8988T (cell line): ENCODE measurements around the gene P2RX3.
"Not testable (repeated sequence)": the region's sequence is repeated elsewhere in the genome, so short reads cannot be mapped to it uniquely, and the experiment has no call there.

ENCODE experiments used
- DNase-seq: peaks from one replicate; pipeline ENCODE4 v3.0.0; 2011

The P2RX3 gene

DNA sequence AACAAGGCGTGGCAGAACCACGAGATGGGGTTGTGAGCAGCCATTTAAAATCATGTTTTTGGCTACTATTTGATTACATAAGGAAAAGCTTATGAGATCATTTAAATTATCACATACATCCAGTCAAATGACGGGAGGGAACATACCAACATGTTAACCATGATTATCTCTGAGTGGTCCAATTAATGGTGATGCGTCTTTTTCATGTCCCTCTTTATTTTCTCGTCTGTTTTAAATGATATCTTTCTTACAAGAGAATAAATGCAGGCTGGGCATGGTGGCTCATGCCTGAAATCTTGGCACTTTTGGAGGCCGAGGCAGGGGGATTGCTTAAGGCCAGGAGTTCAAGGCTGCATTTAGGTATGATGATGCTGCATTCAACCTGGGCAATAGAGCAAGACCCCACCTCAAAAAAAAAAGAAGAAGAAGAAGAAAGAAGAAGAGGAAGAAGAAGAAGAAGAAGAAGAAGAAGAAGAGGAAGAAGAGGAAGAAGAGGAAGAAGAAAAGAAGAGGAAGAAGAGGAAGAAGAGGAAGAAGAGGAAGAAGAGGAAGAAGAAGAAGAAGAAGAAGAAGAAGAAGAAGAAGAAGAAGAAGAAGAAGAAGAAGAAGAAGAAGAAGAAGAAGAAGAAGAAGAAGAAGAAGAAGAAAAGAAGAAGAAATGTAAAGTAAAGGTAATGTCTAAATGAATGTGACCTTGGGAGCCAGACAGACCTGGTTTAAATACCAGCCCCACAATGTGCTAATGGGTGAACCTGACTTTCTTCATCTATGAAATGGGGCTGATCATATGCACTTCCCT lies 65.0 kb downstream of the P2RX3 start:
- DNase-seq = not testable (repeated sequence)

GRCh38 chr11:57403802-57404147 lies 65.6 kb downstream of the P2RX3 start:
- DNase-seq = no peak

- DNase-seq = no peak
These were observed 67.2 kb downstream of the P2RX3 start for GRCh38 chr11:57405271-57405860.

DNA sequence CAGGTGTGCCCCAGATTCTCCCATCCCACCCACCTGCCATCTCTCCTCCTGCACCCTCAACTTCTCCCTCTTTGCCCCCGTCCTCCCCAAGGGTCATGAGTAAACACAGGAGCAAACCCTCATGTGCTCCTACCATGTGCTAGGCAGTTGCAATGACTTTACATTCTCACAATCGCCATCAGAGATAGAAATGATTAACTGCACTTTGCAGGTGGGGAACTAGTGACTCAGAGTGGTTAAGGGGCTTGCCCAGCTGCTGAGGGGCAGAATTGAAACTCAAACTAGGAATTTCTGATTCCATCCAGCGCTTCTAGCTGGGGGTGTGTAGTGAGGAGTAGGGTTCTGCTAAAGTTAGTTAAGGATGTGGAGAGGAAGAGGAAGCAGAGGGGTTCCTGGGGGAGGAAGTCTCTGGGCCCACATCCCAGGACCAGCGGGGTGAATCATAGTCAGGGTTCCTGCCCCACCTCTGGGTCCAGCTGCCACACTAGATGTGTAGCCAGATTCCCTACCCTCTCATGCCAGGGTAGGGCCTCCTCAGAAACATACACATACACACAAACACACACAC lies 68.3 kb downstream of the P2RX3 start:
- no peak for DNase-seq

DNA sequence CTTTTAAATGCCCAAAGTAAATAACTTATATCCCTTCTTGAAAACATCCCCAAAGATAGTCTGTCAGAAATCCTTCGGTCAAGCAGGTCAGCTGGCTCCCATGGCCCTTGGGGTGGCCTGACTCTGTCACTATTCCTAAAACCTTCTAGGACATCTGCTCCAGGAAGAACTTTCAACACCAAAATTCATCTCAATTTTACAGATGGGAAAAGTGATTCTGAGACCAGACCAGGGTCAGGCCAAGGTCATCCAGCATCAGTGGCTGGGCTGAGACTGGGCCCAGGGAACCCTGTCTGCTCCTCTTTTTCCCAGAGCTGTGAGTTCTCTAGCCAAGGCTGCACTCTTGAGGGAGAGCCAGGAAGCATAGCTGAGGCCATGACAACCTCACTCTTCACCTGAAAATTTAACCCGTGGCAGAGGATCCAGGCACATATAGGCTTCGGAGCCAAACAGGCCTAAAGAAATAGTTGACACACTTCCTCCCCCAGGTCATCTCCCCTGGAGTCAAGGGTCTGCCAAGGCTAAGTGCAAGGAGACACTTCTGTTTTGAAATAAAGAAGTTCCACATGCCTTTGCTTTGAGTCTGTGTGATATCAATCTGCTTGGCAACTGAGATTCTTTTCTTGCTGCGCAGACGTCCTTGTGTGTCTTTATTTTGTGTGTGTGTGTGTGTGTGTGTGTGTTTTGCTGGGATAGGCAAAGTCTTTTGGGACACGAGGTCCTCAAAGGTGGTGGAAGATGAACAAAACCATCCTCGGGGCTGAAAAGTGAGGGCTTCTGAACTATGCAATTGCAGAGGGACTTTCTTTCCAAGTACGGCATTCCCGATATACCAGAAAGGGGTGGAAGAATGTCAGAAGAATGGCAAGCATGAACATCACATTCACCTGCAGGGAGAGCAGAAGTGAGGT lies 69.1 kb downstream of the P2RX3 start:
- no peak for DNase-seq

DNA sequence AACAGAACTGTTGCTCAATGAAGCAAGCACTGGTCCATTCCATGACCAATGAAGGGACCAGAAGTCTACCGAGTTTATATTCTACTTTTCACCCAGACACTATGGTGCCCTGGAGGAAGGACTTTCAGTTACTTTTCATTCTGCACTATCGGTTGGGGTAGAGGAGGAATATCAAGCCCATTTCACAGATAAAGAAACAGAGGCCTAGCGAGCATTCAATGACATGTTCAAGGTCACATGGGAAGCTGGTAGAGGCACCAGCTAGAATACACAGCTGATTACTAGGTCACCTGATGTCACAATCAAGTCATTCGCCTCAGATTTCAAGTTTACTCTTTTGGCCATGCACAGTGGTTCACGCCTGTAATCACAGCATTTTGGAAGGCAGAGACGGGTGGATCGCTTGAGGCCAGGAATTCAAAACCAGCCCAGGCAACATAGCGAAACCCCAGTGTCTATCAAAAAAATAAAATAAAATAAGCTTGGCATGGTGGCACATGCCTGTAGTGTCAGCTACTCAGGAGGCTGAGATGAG lies 69.9 kb downstream of the P2RX3 start:
- DNase-seq = no peak

DNA sequence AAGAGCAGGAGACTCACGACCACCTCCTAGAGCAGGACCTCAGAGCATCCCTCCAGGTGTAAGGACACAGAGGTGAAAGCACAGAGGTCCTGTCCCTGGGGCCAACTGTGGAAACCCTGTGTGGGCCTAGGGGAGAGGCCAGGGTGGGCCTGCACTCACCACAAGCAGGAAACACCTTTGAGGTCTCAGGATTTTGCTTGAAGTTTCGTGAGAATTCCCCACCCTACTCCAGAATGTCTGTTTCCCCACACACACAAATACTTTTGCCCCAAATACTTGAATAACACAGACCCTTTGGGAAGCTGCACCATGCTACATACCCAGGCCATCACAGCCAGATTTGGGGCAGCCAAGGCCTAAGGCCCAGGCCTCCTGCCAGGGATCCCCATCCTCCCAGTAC lies 70.6 kb downstream of the P2RX3 start:
- DNase-seq = no peak

- no peak for DNase-seq
These were observed 71.4 kb downstream of the P2RX3 start for GRCh38 chr11:57409321-57410100.

- no peak for DNase-seq
These were observed 72.1 kb downstream of the P2RX3 start for GRCh38 chr11:57410287-57410686.

GRCh38 chr11:57413681-57414080 lies 75.5 kb downstream of the P2RX3 start:
- DNase-seq = no peak

DNA sequence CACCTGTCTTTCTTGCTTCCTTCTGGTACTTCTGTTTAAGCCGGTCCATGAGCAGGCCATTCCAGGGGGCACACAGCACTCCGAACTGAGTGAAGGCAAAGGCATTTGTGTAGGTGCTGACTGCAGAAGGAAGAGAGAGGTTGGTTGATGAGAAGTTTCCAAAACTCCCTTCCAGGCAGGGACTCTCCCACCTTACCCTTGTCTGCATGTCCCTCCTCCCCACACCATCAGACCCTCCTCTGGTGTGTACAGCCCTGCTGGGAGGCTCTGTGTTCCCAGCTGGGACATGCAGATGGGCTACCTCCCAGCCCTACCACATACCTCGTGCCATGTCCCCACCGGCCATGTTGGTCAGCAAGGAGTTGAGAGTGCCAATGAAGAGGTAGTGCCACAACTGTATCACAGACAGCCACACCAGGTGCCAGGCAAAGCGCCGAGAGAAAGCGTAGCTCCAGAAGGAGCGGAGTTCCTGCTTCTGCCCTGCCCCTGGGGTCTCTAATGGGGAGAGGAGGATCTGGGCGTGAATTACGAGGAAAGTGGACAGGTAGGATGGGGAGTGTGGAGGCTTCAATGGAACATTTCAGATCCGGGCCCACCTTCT lies 76.6 kb downstream of the P2RX3 start:
- DNase-seq = no peak

DNA sequence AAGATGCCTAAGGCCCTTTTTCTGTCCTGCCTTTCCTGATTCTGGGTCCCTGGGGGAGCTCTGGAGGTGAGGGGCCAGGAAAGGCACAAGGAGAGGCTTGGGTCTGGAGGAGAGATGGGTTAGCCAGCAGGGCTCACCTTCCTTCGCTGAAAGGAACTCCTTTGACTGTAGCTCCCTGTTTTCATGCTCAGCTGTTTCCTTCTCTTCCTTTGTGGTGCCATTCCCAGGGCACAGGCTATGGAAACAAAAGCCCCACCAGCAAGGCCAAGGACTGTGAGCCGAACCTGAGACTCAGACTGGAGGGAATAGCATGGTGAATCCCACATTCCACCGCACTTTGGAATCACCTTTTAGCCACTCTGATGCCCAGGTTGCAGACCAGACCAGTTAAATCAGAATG lies 78.3 kb downstream of the P2RX3 start:
- DNase-seq = no peak

GRCh38 chr11:57417056-57417455 lies 78.9 kb downstream of the P2RX3 start:
- no peak for DNase-seq

GRCh38 chr11:57418131-57418530 lies 80.0 kb downstream of the P2RX3 start:
- no peak for DNase-seq

GRCh38 chr11:57419146-57419545 lies 81.0 kb downstream of the P2RX3 start:
- DNase-seq = no peak

GRCh38 chr11:57421066-57421465 lies 82.9 kb downstream of the P2RX3 start:
- no peak for DNase-seq

DNA sequence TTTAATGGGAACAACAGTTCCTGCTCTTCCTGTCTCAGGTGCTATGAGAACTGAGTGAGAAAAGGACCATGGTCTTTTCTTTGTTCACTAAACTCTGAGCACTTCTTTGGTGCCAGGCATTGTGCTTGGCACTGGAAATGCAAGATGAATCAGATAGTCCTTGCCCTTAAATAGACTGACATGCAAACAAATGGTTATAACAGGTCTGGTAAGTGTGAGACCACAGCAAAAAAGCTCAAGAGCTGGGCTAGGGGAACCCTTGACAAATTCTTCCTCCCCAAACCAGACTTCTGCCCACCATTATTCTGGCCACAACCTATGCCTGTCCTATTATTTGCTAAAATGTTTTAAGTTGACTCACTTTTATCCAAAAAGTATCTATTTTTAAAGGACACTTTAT lies 83.7 kb downstream of the P2RX3 start:
- DNase-seq = no peak
